Activated CD8-positive, alpha-beta memory T cell treated with anti-CD3 and anti-CD28 coated beads, Interleukin-2, amount 50 U/mL, for 4 hours (primary cell): Measurements from ENCODE around the gene PLA1A.

Experiments
- DNase-seq: peaks from one replicate; pipeline ENCODE4 v3.0.0-alpha.2; 2020

Gene PLA1A

GRCh38 chr3:119609301-119609700 is 11.6 kb downstream of the PLA1A start:
- DNase-seq = no peak

- no peak for DNase-seq
Measured at GRCh38 chr3:119611664-119612063, 14.0 kb downstream of the PLA1A start.

GRCh38 chr3:119613201-119613600 is 15.5 kb downstream of the PLA1A start:
- no peak for DNase-seq

GRCh38 chr3:119613872-119614271 is 16.2 kb downstream of the PLA1A start:
- DNase-seq = no peak

- DNase-seq = no peak
Measured at GRCh38 chr3:119616056-119616455, 18.4 kb downstream of the PLA1A start.

- DNase-seq = no peak
Measured at GRCh38 chr3:119619094-119619493, 21.4 kb downstream of the PLA1A start.

GRCh38 chr3:119620899-119621298 is 23.2 kb downstream of the PLA1A start:
- no peak for DNase-seq

GRCh38 chr3:119624002-119624720 is 26.5 kb downstream of the PLA1A start:
- no peak for DNase-seq

GRCh38 chr3:119625451-119626153 is 27.9 kb downstream of the PLA1A start:
- DNase-seq = no peak

GRCh38 chr3:119626196-119626595 is 28.5 kb downstream of the PLA1A start:
- DNase-seq = no peak

GRCh38 chr3:119627461-119627860 is 29.8 kb downstream of the PLA1A start:
- DNase-seq = no peak

- no peak for DNase-seq
Measured at GRCh38 chr3:119628390-119628789, 30.7 kb downstream of the PLA1A start.

GRCh38 chr3:119628816-119629445 is 31.2 kb downstream of the PLA1A start:
- DNase-seq = no peak

- DNase-seq = no peak
Measured at GRCh38 chr3:119630128-119630879, 32.6 kb downstream of the PLA1A start.

- no peak for DNase-seq
Measured at GRCh38 chr3:119630880-119631329, 33.2 kb downstream of the PLA1A start.

GRCh38 chr3:119631516-119631915 is 33.8 kb downstream of the PLA1A start:
- DNase-seq = no peak

- DNase-seq = no peak
Measured at GRCh38 chr3:119632216-119632615, 34.5 kb downstream of the PLA1A start.

GRCh38 chr3:119632829-119633228 is 35.1 kb downstream of the PLA1A start:
- no peak for DNase-seq

GRCh38 chr3:119635719-119636118 is 38.0 kb downstream of the PLA1A start:
- DNase-seq = no peak

GRCh38 chr3:119636249-119636648 is 38.6 kb downstream of the PLA1A start:
- DNase-seq = no peak

GRCh38 chr3:119636891-119637611 is 39.4 kb downstream of the PLA1A start:
- no peak for DNase-seq

- DNase-seq = no peak
Measured at GRCh38 chr3:119637679-119638477, 40.2 kb downstream of the PLA1A start.
